Left ventricle myocardium inferior (tissue), 1 donor: ENCODE data around the gene FAAP20. TPM values are rescaled to one million over a fixed set of nuclear protein-coding genes. Genes with fewer than 3 reads are reported as not detected.

Experiments used
- DNase-seq: peaks from one replicate; pipeline ENCODE4 v3.0.0-alpha.2; 2020
- H3K27ac ChIP-seq: fragments of 200-600 bp; replicated peaks from 2 replicates; pipeline ENCODE4 v1.8.0; 2021
- H3K27me3 ChIP-seq: fragments of 200-600 bp; 2 replicates; pipeline ENCODE4 v1.8.0; 2021; ENCODE audit warnings: low read depth
- H3K36me3 ChIP-seq: fragments of 200-600 bp; 2 replicates; pipeline ENCODE4 v1.8.0; 2021
- H3K4me1 ChIP-seq: fragments of 200-600 bp; 2 replicates; pipeline ENCODE4 v1.8.0; 2021
- H3K4me3 ChIP-seq: fragments of 200-600 bp; 2 replicates; pipeline ENCODE4 v1.8.0; 2021; ENCODE audit warnings: mild to moderate bottlenecking, moderate library complexity
- H3K9me3 ChIP-seq: fragments of 200-600 bp; replicated peaks from 2 replicates; pipeline ENCODE4 v1.8.0; 2021
- intact Hi-C: fragments of 100-400 bp; cut with micrococcal nuclease; formaldehyde crosslinking; loops from one replicate; pipeline ENCODE4 v1.11.0; 2022
- total RNA-seq: library from RNA; stranded (reverse); fragmentation: NEBNext Ultra II Directional; extraction: Animal tissue kit (Norgen Biotek cat#: 25700); gene quantifications from one replicate; pipeline ENCODE4 v1.2.1, GENCODE V29; 2021
- TF ChIP-seq, protein P1 (sequence below): fragments of 200-600 bp; IDR thresholded peaks from 2 replicates; pipeline ENCODE4 v1.8.0; 2021; ENCODE audit warnings: antibody characterized with exemption, mild to moderate bottlenecking, borderline replicate concordance
- donor health status: DM: no; HTN: yes; CAD: no; lungs with severe emphysema.

Gene FAAP20
- total RNA-seq, 1 donor from 2014 or later, result 37.0 TPM

DNA sequence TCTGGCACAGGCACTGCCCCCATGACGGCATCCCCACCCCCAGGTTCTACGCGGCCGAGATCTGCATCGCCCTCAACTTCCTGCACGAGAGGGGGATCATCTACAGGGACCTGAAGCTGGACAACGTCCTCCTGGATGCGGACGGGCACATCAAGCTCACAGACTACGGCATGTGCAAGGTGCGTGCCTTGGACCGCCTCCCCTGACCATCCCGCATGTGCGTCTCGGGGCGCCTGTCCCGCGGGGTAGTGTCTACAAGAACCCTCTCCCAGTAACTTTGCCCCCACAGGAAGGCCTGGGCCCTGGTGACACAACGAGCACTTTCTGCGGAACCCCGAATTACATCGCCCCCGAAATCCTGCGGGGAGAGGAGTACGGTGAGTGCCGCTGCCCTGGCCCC, 22.6 kb downstream of the FAAP20 start:
- H3K4me1 ChIP-seq, result peaks cover 10% of the 10 kb centered on the region
- no peak for DNase-seq
- H3K27ac ChIP-seq, result no peak overlapping the region
- TF ChIP-seq, protein P1, sequence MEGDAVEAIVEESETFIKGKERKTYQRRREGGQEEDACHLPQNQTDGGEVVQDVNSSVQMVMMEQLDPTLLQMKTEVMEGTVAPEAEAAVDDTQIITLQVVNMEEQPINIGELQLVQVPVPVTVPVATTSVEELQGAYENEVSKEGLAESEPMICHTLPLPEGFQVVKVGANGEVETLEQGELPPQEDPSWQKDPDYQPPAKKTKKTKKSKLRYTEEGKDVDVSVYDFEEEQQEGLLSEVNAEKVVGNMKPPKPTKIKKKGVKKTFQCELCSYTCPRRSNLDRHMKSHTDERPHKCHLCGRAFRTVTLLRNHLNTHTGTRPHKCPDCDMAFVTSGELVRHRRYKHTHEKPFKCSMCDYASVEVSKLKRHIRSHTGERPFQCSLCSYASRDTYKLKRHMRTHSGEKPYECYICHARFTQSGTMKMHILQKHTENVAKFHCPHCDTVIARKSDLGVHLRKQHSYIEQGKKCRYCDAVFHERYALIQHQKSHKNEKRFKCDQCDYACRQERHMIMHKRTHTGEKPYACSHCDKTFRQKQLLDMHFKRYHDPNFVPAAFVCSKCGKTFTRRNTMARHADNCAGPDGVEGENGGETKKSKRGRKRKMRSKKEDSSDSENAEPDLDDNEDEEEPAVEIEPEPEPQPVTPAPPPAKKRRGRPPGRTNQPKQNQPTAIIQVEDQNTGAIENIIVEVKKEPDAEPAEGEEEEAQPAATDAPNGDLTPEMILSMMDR, result no peak
- no peaks in the 10 kb centered on the region for H3K9me3 ChIP-seq
- no peak overlapping the region for H3K4me3 ChIP-seq
- intact Hi-C loops, result no loop called here
- no peaks in the 10 kb centered on the region for H3K36me3 ChIP-seq
- no peaks in the 10 kb centered on the region for H3K27me3 ChIP-seq

DNA sequence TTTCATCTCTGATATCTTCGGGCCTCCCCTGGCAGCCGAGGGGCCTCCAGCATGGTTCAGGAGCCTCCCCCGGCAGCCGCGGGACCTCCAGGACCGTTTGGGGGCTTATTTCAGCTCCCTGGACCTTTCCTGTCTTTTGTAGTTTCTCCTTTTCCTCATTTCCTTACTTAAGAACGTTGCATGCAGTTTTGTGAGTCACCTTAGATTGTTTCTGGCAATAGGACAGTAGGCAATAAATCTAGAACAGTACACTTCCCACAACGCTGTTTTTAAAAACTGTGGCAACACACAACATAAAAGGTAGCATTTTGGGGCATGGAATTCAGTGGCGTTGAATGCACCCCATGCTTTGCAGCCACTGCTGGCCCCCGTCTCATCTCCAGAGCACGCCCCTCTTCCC, 24.4 kb downstream of the FAAP20 start:
- no peaks in the 10 kb centered on the region for H3K36me3 ChIP-seq
- H3K27ac ChIP-seq, result no peak overlapping the region
- H3K9me3 ChIP-seq, result no peaks in the 10 kb centered on the region
- no peak overlapping the region for H3K4me3 ChIP-seq
- TF ChIP-seq, protein P1, result no peak
- no peaks in the 10 kb centered on the region for H3K27me3 ChIP-seq
- peaks cover 10% of the 10 kb centered on the region for H3K4me1 ChIP-seq
- DNase-seq, result no peak
- intact Hi-C loops, result no loop called here

DNA sequence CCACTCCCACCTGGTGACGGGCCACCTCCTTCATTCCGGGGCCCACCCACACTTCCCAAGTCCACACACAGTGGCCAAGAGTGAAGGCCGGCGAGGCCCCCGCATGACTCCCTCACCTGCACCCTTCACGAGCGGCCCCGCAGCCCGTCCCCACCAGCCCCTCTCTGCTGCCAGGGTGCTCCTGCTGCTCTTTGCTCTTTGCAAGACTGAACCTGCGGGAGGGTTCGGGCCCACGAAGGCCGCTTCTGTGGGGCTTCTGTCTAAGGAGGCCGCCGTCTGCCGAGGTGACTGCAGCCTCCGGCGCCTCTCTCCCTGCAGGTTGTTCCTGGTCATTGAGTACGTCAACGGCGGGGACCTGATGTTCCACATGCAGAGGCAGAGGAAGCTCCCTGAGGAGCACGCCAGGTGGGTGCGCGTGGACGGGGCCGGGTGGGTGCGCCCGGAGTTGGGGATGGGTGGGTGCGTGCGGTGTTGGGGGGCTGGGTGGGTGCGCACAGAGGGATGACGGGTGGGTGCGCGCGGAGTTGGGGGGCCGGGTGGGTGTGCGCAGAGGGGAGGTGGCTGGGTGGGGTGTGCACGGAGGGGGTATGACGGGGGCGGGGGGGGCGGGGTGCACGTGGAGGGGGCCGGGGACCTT, 25.3 kb downstream of the FAAP20 start:
- Histone ChIP-seq H3K9me3 (no peaks in the 10 kb centered on the region), H3K4me3 (no peak overlapping the region), H3K27ac (no peak overlapping the region), H3K36me3 (no peaks in the 10 kb centered on the region), H3K4me1 (peaks cover 3% of the 10 kb centered on the region), H3K27me3 (no peaks in the 10 kb centered on the region)
- no peak for DNase-seq
- TF ChIP-seq, protein P1, result no peak
- intact Hi-C loops, result no loop called here

DNA sequence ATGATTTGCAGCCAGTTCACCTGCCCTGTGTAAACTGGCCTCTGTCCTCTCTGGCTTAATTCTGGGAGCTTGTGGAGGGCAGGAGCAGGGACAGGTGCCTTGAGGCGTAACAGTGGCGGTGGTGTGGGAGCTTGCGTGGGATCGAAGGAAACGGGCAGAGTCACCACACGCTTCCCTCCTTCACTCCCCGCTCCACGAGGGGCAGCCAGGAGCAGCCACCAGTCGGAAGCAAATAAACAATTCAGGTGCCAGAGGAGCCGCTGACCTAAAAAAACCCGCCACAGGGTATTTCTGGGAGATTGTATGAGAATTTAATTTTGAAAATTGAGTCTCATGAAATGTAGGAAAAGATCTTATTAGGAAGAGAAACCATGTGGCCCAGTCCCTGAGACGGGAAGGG, 26.0 kb downstream of the FAAP20 start:
- no peak for DNase-seq
- no peaks in the 10 kb centered on the region for H3K4me1 ChIP-seq
- intact Hi-C loops, result no loop called here

DNA sequence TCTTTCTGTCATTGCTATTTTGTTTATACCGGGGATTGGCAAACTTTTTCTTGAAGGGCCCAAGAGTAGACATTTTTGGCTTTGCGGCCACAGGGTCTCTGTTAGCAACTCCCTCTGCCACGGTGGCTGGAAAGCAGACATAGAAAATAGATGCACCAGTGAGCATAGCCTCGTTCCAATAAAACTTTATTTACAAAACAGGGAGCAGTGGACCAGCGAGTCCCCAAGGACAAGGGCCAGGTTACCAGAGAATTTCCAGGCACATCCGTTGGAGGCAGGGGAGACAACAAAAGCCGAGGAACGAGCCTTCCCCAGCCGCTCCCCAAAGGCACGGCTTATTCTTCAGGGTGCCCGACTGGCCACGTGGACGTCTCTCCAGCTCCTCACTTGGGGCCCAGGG, 26.5 kb downstream of the FAAP20 start:
- Histone ChIP-seq H3K4me1 (no peaks in the 10 kb centered on the region), H3K36me3 (no peaks in the 10 kb centered on the region), H3K27ac (no peak overlapping the region), H3K27me3 (no peaks in the 10 kb centered on the region), H3K4me3 (no peak overlapping the region), H3K9me3 (no peaks in the 10 kb centered on the region)
- TF ChIP-seq, protein P1, result no peak
- no peak for DNase-seq
- intact Hi-C loops, result no loop called here

More for the DNA sequence above, 26.0 kb downstream of the FAAP20 start:
- TF ChIP-seq, protein P1, result no peak
- Histone ChIP-seq H3K27me3 (no peaks in the 10 kb centered on the region), H3K4me3 (no peak overlapping the region), H3K9me3 (no peaks in the 10 kb centered on the region), H3K27ac (no peak overlapping the region), H3K36me3 (no peaks in the 10 kb centered on the region)
